GM18868 (cell line): ENCODE results near the gene GALNT1.

ENCODE experiments used
- ATAC-seq: cut with Tn5 transposase; IDR thresholded peaks from one replicate; pipeline ENCODE4 v1.9.1; 2021; ENCODE audit warnings: mild to moderate bottlenecking, moderate library complexity; ENCODE audit not compliant: unreplicated experiment

GALNT1 gene

GRCh38 chr18:35581898-35582641, 530 bp downstream of the GALNT1 start:
- peak; percentile 7 for ATAC-seq

- ATAC-seq: no peak
Observed at GRCh38 chr18:35582899-35583558, 1.5 kb downstream of the GALNT1 start.

- ATAC-seq: no peak
Observed at GRCh38 chr18:35584735-35585134, 3.2 kb downstream of the GALNT1 start.

- no peak for ATAC-seq
Observed at GRCh38 chr18:35585608-35586007, 4.1 kb downstream of the GALNT1 start.

- no peak for ATAC-seq
Observed at GRCh38 chr18:35588122-35588521, 6.6 kb downstream of the GALNT1 start.

GRCh38 chr18:35588995-35589394, 7.5 kb downstream of the GALNT1 start:
- no peak for ATAC-seq

GRCh38 chr18:35589546-35589945, 8.0 kb downstream of the GALNT1 start:
- ATAC-seq: no peak

- no peak for ATAC-seq
Observed at GRCh38 chr18:35590935-35591334, 9.4 kb downstream of the GALNT1 start.

- ATAC-seq: peak; percentile 99
Observed at GRCh38 chr18:35592298-35592697, 10.8 kb downstream of the GALNT1 start.

GRCh38 chr18:35593859-35594258, 12.3 kb downstream of the GALNT1 start:
- no peak for ATAC-seq

GRCh38 chr18:35597758-35598157, 16.2 kb downstream of the GALNT1 start:
- no peak for ATAC-seq

GRCh38 chr18:35602193-35602820, 20.8 kb downstream of the GALNT1 start:
- no peak for ATAC-seq

GRCh38 chr18:35603008-35603407, 21.5 kb downstream of the GALNT1 start:
- no peak for ATAC-seq

GRCh38 chr18:35603528-35603927, 22.0 kb downstream of the GALNT1 start:
- ATAC-seq: no peak

GRCh38 chr18:35604369-35604768, 22.8 kb downstream of the GALNT1 start:
- no peak for ATAC-seq

- ATAC-seq: no peak
Observed at GRCh38 chr18:35605686-35606417, 24.3 kb downstream of the GALNT1 start.

GRCh38 chr18:35609236-35609635, 27.7 kb downstream of the GALNT1 start:
- no peak for ATAC-seq

- no peak for ATAC-seq
Observed at GRCh38 chr18:35610089-35610488, 28.5 kb downstream of the GALNT1 start.

GRCh38 chr18:35610724-35611123, 29.2 kb downstream of the GALNT1 start:
- ATAC-seq: no peak

GRCh38 chr18:35611518-35611917, 30.0 kb downstream of the GALNT1 start:
- ATAC-seq: no peak

GRCh38 chr18:35616074-35616473, 34.5 kb downstream of the GALNT1 start:
- ATAC-seq: no peak
